ENCODE data around the gene HHLA2.
"Not testable (repeated sequence)": the region's sequence is repeated elsewhere in the genome, so short reads cannot be mapped to it uniquely, and the experiment has no call there.

Gene HHLA2

GRCh38 chr3:108334701-108335100 lies 38.4 kb downstream of the HHLA2 start:
- H3K27ac ChIP-seq = no peak overlapping the region
- no peak for DNase-seq (ENCODE audit: low read depth, low spot score)

GRCh38 chr3:108338901-108339545 lies 42.7 kb downstream of the HHLA2 start:
- no peak overlapping the region for H3K27ac ChIP-seq
- DNase-seq (ENCODE audit: low read depth, low spot score) = no peak

- H3K27ac ChIP-seq = no peak overlapping the region
- no peak for DNase-seq (ENCODE audit: low read depth, low spot score)
Measured at GRCh38 chr3:108341911-108342310, 45.6 kb downstream of the HHLA2 start.

GRCh38 chr3:108342837-108343486 lies 46.6 kb downstream of the HHLA2 start:
- no peak for DNase-seq (ENCODE audit: low read depth, low spot score)
- no peak overlapping the region for H3K27ac ChIP-seq

GRCh38 chr3:108343491-108343890 lies 47.1 kb downstream of the HHLA2 start:
- H3K27ac ChIP-seq = no peak overlapping the region
- no peak for DNase-seq (ENCODE audit: low read depth, low spot score)

- H3K27ac ChIP-seq = no peak overlapping the region
Measured at GRCh38 chr3:108345492-108346205, 49.3 kb downstream of the HHLA2 start.

GRCh38 chr3:108346301-108347227 lies 50.2 kb downstream of the HHLA2 start:
- H3K27ac ChIP-seq = no peak overlapping the region
- DNase-seq (ENCODE audit: low read depth, low spot score) = no peak

More at GRCh38 chr3:108345492-108346205, 49.3 kb downstream of the HHLA2 start:
- DNase-seq (ENCODE audit: low read depth, low spot score) = no peak

- H3K27ac ChIP-seq = no peak overlapping the region
- DNase-seq (ENCODE audit: low read depth, low spot score) = no peak
Measured at GRCh38 chr3:108352176-108352575, 55.8 kb downstream of the HHLA2 start.

GRCh38 chr3:108354562-108354961 lies 58.2 kb downstream of the HHLA2 start:
- no peak for DNase-seq (ENCODE audit: low read depth, low spot score)
- no peak overlapping the region for H3K27ac ChIP-seq

- no peak overlapping the region for H3K27ac ChIP-seq
- DNase-seq (ENCODE audit: low read depth, low spot score) = no peak
Measured at GRCh38 chr3:108357042-108357441, 60.7 kb downstream of the HHLA2 start.

GRCh38 chr3:108359011-108359410 lies 62.7 kb downstream of the HHLA2 start:
- DNase-seq (ENCODE audit: low read depth, low spot score) = no peak
- H3K27ac ChIP-seq = no peak overlapping the region

GRCh38 chr3:108376026-108376425 lies 79.7 kb downstream of the HHLA2 start:
- DNase-seq (ENCODE audit: low read depth, low spot score) = no peak
- no peak overlapping the region for H3K27ac ChIP-seq

- no peak for DNase-seq (ENCODE audit: low read depth, low spot score)
- H3K27ac ChIP-seq = no peak overlapping the region
Measured at GRCh38 chr3:108377384-108377783, 81.0 kb downstream of the HHLA2 start.

GRCh38 chr3:108378153-108378951 lies 82.0 kb downstream of the HHLA2 start:
- H3K27ac ChIP-seq = no peak overlapping the region
- DNase-seq (ENCODE audit: low read depth, low spot score) = no peak

GRCh38 chr3:108378952-108379342 lies 82.6 kb downstream of the HHLA2 start:
- not testable (repeated sequence) for DNase-seq (ENCODE audit: low read depth, low spot score); H3K27ac ChIP-seq

- no peak overlapping the region for H3K27ac ChIP-seq
- no peak for DNase-seq (ENCODE audit: low read depth, low spot score)
Measured at GRCh38 chr3:108380128-108380795, 83.9 kb downstream of the HHLA2 start.

GRCh38 chr3:108381529-108382140 lies 85.3 kb downstream of the HHLA2 start:
- DNase-seq (ENCODE audit: low read depth, low spot score) = no peak
- no peak overlapping the region for H3K27ac ChIP-seq

- DNase-seq (ENCODE audit: low read depth, low spot score) = no peak
- H3K27ac ChIP-seq = no peak overlapping the region
Measured at GRCh38 chr3:108383306-108383705, 87.0 kb downstream of the HHLA2 start.

- H3K27ac ChIP-seq = no peak overlapping the region
- no peak for DNase-seq (ENCODE audit: low read depth, low spot score)
Measured at GRCh38 chr3:108387063-108387462, 90.7 kb downstream of the HHLA2 start.

Measured in epithelial cell of prostate (primary cell).